Measurements from ENCODE around the gene RAB3B.

RAB3B gene

GRCh38 chr1:51907079-51907702, 83.3 kb downstream of the RAB3B start:
- TF ChIP-seq CTCF (conservative IDR thresholded peaks at IDR 0.05; ENCODE audit: low read depth, low read length), result no peak
- DNase-seq (ENCODE audit: low read depth), result no peak

GRCh38 chr1:51906306-51907078, 84.0 kb downstream of the RAB3B start:
- TF ChIP-seq CTCF (conservative IDR thresholded peaks at IDR 0.05; ENCODE audit: low read depth, low read length), result no peak
- no peak for DNase-seq (ENCODE audit: low read depth)
- no peak overlapping the region for H3K4me3 ChIP-seq (ENCODE audit: low read length)

More at GRCh38 chr1:51907079-51907702, 83.3 kb downstream of the RAB3B start:
- no peak overlapping the region for H3K4me3 ChIP-seq (ENCODE audit: low read length)

GRCh38 chr1:51902456-51902855, 88.0 kb downstream of the RAB3B start:
- no peak for TF ChIP-seq CTCF (conservative IDR thresholded peaks at IDR 0.05; ENCODE audit: low read depth, low read length)
- no peak for DNase-seq (ENCODE audit: low read depth)
- no peak overlapping the region for H3K4me3 ChIP-seq (ENCODE audit: low read length)

- no peak overlapping the region for H3K4me3 ChIP-seq (ENCODE audit: low read length)
- TF ChIP-seq CTCF (conservative IDR thresholded peaks at IDR 0.05; ENCODE audit: low read depth, low read length), result no peak
- DNase-seq (ENCODE audit: low read depth), result no peak
Measured at GRCh38 chr1:51901151-51901550, 89.3 kb downstream of the RAB3B start.

GRCh38 chr1:51899022-51899421, 91.5 kb downstream of the RAB3B start:
- DNase-seq (ENCODE audit: low read depth), result no peak
- no peak overlapping the region for H3K4me3 ChIP-seq (ENCODE audit: low read length)
- no peak for TF ChIP-seq CTCF (conservative IDR thresholded peaks at IDR 0.05; ENCODE audit: low read depth, low read length)

- no peak for TF ChIP-seq CTCF (conservative IDR thresholded peaks at IDR 0.05; ENCODE audit: low read depth, low read length)
- no peak for DNase-seq (ENCODE audit: low read depth)
- no peak overlapping the region for H3K4me3 ChIP-seq (ENCODE audit: low read length)
Measured at GRCh38 chr1:51898090-51898734, 92.3 kb downstream of the RAB3B start.
